GM19372 (cell line): Measurements from ENCODE around the gene FADS2.
A peak's percentile ranks its signal among the peaks of the same experiment; 100 is the strongest.

ENCODE experiments used
- ATAC-seq: cut with Tn5 transposase; IDR thresholded peaks from one replicate; pipeline ENCODE4 v1.9.1; 2021; ENCODE audit warnings: mild to moderate bottlenecking, low read depth, moderate library complexity; ENCODE audit not compliant: unreplicated experiment

FADS2 gene

DNA sequence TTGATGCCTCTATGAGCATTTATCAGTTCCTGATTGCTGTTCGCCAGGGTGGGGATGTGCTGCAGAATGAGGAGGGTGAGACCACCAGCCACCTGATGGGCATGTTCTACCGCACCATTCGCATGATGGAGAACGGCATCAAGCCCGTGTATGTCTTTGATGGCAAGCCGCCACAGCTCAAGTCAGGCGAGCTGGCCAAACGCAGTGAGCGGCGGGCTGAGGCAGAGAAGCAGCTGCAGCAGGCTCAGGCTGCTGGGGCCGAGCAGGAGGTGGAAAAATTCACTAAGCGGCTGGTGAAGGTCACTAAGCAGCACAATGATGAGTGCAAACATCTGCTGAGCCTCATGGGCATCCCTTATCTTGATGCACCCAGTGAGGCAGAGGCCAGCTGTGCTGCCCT, 32.6 kb upstream of the FADS2 start:
- no peak for ATAC-seq

DNA sequence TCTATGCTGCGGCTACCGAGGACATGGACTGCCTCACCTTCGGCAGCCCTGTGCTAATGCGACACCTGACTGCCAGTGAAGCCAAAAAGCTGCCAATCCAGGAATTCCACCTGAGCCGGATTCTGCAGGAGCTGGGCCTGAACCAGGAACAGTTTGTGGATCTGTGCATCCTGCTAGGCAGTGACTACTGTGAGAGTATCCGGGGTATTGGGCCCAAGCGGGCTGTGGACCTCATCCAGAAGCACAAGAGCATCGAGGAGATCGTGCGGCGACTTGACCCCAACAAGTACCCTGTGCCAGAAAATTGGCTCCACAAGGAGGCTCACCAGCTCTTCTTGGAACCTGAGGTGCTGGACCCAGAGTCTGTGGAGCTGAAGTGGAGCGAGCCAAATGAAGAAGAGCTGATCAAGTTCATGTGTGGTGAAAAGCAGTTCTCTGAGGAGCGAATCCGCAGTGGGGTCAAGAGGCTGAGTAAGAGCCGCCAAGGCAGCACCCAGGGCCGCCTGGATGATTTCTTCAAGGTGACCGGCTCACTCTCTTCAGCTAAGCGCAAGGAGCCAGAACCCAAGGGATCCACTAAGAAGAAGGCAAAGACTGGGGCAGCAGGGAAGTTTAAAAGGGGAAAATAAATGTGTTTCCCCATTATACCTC, 32.1 kb upstream of the FADS2 start:
- no peak for ATAC-seq

DNA sequence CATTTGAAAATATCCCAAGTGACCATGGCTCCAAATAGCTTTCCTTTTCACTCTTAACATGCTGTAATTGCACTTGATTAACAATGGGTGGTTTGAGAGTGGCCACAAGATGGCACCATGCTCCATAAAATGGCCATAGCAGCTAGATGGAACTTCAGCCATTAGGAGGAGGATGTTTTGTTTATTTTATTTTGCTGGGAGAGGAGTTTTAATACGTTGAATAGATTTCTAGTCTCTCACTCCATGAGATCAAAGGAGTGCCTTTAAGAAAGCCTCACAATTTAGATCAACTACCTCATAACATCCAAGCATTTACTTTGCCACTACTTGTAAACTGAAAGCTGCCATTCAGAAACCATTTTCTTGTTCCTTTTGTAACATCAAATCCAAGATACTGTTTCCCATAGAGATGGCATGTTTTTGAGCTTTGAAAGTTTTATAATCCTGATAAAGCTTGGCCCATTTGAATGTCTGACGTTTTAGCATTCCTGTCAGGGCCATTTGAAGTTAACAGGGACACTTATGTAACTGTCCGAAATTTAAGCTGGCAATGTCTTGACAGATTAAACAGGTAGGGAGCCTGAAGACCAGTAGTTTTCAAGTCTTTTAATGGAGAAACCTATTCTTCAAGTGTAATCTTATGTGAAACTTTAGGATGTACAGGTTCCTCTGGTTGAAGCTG, 30.7 kb upstream of the FADS2 start:
- ATAC-seq: no peak

DNA sequence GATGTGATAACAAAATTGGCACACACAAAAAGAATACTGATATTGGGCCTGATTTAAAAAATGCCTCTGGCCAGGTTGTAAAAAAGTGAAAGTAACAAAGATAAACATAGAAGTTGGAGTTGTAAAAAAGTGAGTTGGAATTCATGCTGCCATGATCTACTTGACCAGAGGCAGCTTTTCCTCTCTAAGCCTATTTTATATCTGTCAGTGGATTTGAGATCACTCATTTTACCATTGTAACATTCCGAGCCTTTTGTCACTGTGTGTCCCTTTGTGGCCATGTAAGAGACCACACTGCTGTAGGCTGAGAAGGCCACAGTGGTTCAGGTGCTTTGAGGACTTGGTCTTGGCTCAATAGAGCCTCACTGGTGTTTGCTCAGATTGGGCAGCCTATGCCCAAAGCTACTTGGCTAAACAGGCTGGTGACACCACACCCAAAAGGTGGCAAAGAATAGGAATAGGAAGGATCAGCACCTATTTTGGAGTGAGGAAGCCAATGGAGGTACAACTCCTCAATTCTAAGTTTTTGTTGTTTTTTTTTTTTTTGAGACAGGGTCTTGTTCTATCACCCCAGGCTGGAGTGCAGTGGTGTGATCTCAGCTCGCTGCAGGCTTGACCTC, 28.3 kb upstream of the FADS2 start:
- no peak for ATAC-seq

DNA sequence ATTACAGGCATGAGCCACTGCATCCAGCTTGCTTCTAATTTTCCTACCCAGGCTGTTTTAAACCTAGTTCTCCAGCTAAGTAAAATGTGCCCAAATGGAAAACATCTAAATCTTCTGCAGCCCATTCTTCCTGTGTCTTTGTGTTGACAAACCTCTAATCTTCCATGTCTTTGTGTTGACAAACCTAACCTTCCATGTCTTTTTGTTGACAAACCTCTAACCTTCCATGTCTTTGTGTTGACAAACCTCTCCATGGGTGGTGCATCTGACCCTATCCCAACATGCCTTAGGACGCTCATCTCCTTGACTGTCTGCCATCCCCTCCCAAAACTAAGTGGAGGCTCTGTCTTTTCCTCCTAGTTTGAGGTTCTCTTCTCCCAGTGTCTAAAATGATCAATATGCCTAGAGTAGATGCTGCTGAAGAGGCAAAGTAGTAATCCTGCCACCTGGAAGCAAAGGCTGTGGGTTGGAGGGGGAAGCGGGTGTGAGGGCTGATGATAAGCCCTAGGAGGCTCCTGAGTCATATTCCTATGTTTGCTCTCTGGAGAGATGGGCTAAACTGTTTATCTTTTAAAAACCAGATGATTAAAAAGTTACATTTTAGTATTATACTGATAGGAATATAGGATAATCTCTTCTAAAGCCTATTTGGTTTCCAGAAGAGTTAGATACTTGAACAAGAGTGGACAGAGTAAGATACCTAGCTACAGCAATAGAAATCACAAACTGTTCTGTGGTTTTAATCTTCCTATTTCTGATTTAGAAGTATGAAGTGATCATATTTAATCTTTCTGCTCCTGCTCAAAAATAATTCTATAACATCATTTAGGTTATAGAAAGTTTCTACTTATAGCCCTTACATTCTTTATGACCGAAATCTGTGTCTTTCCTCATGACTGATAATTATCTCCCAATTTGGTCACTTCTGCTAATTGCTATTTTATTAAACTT, 27.5 kb upstream of the FADS2 start:
- ATAC-seq: no peak

DNA sequence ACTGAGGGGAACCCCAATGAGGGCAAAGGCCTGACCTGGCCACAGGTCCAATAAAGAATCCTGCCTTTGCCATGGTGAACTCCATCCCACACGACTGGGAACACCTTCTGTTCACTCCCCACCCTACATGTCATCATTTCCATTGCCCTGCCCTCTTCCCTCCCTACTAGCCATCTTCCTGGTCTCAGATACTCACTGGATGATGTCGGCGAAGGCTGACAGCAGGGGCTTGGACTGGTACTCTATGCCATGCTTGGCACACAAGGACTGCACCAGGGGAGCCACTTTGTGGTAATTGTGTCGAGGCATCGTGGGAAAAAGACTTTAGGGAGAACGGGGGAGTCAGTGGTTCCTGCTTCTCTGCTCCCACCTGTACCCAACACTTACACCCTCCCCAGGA, 25.5 kb upstream of the FADS2 start:
- ATAC-seq: no peak

DNA sequence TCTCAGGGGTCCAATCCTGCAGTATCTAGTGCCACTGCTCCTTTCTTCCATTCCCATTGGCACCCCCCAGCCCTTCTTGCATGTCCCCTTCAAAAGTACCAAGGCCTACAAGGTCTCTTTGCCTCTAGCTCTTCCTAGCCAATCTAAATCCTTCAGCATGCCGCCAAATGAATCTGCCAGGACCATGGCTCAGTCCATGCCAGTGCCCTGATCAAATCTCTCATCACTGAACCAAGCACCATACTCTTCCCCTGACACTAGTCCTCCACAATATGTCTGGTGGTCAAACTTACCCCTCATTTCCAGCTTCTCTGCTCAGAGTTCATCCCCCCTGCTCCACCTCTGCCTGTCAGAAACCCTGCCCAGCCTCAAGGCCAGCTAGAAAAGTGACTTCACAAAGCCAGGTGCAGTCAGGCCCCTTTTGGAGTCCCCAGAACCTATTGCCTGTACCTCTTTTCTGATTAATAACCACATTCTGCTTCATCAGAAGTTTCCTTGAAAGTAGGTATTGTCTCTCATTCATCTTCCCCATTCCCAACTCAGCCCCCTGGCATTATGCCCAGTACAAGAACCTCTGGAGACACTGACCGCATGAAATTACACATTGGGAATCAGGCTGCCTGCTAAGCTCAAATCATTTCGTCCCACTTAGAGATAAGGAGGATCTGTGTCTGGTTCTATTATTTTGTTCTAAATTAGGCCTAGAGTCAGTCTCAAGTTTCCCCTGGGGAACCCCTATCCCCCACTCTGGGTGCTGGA, 24.0 kb upstream of the FADS2 start:
- ATAC-seq: no peak

DNA sequence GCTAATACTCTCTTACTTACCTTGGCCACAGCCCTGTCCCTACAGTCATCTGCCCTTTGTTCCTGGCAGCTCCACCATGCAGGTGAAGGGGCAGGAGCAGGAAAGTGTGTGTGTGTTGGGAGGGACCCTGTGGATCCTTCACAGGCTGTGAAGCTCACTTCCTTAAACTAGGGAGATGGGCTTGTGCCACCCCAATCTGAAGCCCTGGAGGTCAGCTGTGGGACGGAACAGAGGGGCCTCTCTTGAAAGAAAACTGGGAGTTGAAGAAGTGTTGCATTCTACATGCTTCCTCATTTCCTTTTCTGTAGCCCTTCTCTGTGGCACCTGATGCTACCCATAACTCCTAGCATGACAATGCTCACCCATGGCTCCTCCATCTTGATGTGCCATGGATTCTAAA, 23.0 kb upstream of the FADS2 start:
- ATAC-seq: no peak

DNA sequence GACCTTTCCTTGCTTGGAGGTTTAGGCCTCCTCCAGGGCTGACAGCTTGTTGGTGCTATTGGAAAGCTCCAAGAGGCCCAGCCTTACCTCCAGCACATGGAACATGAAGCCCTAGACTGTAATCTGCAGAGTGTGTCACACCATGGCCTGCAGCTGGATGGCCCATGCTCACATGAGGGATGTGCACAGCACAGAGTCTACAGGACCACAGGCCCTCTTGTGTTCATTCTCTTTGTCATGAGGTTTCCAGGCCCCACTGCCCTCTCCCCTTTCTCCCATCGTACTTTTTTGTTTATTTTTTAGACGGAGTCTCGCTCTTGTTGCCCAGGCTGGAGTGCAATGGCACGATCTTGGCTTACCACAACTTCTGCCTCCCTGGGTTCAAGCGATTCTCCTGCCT, 21.3 kb upstream of the FADS2 start:
- no peak for ATAC-seq

DNA sequence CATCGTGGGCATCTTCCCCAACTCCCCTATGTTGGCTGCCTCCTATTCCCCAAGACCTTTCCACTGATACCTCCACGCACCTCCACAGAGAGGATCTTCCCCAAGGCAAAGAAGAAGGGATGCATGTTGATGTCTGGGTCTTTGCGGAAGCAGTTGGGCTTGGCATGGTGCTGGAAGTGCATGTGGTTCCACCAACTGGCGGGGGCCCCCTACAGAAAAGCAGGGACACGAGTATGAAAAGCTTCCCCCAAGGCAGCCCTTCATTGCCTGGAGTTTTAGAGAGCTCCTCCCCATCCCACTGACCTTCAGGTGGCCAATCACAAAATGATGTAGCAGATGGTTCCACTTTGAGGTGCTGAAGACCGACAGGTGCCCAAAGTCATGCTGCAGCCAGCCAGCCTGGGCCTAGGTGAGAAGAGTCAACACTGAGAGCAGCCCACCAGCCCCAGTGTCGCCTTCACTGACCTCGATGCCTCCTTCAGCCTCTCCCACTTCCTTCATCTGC, 17.4 kb upstream of the FADS2 start:
- no peak for ATAC-seq

DNA sequence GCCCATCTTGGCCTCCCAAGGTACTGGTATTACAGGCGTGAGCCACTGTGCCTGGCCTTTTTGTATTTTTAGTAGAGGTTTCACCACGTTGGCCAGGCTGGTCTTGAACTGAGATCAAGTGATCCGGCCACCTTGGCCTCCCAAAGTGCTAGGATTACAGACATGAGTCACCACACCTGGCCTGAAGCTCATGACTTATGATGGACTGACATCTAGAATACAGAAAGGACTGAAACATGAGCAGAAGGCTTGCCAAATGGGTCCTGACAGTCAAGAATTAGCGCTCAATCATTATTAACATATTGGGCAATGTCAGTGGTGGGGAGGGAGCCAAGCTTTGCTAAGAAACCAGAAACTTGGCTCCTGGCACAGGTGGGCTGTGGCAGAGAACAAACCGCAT, 16.3 kb upstream of the FADS2 start:
- no peak for ATAC-seq

DNA sequence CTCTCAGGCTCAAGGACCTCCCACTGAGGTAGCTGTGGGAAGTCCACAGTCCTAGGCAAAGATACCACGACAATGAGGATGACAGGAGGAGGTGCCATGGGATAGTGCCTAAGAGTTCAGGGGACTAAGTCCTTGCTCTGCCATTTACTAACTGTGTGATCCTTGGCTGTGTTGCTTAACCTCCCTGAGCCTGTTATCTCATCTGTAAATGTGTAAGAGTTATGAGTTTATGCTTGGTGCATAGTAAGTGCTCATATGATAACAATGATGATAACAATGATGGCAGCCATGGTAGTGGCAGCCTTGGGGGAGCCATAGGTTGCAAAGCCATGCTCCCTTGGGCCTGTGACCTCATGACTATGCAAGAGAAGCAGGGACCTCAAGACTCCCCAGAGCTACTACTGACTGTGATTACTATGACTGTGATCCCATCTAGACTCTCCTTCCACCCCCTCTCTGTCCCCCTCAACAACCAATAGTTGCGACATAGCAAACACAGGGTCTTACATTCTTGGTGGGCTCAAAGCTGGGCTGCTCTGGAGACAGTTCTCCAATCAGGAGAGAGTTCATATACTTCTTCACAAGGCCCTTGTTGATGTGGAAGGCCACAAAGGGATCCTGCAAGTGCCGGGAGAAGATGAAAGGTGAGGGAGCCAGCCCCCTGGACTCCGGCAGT, 15.2 kb upstream of the FADS2 start:
- no peak for ATAC-seq

DNA sequence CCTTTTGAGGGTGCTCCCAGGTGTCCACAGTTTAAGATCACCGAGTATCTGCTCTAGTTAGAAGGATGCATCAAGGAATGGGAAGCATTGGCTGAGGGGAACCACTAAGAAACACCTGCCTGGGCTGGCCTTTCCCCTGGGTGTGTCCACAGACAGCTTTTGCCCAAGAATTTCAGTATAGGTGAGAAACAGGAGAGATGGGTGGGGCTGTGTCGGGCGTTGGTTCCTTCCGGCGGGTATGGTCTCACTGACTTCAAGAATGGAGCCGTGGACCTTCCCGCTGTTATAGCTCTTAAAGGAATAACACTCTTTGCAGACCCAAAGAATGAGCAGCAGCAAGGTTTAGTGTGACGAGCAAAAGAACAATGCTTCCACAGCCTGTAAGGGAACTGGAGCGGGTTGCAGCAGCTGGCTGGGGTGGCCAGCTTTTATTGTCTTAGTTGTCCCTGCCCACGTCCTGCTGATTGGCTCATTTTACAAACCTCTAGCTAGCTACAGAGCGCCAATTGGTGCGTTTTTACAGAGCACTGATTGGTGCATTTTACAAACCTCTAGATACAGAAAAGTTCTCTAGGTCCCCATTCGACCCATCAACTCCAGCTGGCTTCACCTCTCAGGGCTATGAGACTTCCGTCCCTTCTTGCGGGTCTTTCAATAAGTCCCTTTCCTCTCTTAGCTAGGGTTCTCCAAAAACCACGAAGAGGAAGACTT, 13.7 kb upstream of the FADS2 start:
- ATAC-seq: no peak

DNA sequence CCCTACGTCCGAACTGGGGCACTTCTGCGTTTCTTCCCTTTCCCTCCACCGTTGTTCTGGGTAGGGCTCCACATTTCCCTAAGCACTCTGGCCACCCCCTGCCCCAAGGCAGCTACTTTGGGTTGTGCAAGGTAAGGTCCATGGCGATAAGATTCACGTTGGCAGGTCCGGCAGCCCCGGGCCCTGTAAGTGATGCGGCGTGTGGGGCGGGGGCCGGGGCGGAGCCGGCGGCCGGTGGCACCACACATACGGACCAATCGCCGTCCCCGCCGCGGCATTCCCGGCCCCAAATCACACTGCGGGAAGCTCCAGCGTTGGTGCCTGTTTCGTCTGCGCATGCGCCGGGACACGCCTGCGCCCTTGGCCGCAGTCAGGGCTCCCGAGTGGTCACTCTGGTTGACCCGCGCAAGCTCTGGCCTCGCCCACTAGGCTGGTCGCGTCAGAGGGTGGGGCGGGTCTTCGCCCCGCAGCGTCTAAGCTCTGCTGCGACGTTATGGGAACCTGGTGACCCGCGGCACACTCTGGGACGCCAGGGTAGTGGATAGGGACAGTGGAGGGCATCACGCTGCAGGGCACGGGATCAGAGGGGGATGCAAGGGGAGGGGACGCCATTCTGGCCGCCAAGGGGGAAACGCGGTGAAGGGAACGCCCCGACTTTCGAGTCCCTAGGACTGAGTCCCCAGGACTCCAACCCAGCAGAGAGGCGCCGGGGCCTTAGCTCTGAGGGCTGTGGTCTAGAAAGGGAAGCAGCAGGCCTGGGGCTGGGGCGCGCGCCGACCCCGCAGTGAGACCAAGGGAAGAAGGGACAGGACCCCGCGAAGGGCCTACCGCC, 12.9 kb upstream of the FADS2 start:
- peak; percentile 61 for ATAC-seq

DNA sequence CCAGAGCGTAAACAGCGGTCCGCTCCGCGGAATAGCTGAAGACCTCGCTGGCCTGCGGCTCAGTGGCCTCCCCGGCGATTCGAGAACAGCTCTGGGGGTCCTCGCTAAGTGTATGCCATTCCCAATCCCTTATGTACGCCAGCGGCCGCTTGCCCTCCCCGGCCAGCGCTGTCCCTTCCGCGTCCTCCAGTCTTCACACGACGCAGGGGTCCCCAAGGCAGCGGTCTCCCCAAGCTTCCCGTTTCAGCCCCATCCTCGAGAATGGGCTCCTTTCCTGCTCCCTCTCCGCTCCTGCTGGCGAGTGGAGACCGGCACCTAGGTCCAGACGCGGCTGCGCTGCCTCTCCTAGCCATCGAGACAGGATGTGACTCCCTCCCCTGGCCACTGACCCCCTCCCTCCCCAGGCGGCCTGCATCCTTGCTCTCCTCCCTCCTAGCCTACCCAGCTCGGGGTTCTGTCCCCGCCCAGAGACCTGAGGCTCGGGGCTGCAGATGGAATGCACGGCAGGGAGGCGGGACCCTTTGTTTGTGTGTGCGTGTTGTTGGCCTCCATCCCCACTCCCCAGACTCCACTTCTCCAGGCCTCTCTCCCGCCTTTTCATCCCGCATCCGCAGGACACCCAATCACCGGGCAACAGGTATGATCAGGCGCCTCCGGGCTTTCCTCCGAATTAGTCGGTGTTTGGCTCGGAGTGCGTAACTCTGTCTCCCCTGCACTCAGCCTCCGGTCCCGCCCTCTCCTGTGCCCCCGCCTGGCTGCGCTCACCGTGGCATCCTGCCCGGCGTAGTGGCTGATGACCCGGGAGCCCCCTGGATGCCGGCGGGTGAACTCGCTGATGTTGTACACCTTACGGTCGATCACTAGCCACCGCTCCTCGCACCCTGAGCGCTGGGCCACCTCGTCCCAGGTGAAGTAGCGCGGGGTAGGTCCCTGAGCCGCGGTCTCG, 12.0 kb upstream of the FADS2 start:
- no peak for ATAC-seq

DNA sequence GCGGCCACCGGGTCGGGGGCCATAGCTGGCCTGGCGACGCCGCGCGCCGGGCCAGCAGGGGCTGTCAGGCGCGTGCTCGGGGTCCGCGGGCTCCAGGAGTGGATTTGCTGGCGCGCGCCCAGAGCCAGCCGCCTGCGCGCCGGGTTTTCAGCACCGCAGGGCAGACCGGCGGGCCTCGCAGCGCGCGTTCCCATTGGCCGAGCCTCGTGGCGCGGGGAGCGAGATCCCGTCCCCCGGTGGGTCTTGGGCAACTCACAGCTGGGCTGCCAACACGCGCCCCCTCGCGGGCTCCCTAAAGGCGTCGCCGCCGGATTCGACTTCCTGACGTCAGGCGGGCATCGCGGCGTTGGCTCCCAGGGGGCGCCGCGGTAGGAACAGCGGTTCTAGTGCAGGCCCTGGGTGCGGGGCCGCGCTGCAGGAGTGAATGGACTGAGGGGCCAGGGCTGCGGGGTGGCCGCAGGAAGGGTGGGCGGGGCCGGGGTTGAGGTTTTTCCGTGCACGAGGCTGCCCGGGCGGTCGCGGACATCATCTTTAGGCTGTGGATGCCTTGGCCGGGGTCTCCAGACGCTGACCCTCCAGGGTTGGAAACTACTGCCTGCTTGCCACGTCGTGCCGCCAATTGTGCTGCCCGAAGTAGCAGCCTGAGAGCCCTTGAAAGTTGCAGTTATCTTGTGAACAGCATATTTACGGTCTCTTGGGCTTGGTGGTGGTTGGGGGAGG, 11.2 kb upstream of the FADS2 start, which contains the start of gene FADS1:
FADS1 (minus strand) TSS at position 268 of the 720 bp plus-strand sequence; CDS start at position 194, 74 bp downstream.
- no peak for ATAC-seq
